ENCODE results near the gene AFF3.
"Not testable (repeated sequence)": the region's sequence is repeated elsewhere in the genome, so short reads cannot be mapped to it uniquely, and the experiment has no call there.

AFF3 gene

GRCh38 chr2:99735753-99736152, 406.6 kb downstream of the AFF3 start:
- no peak for DNase-seq (ENCODE audit: low spot score)

- not testable (repeated sequence) for DNase-seq (ENCODE audit: low spot score)
Measured at GRCh38 chr2:99735314-99735713, 407.1 kb downstream of the AFF3 start.

- DNase-seq (ENCODE audit: low spot score), result no peak
Measured at GRCh38 chr2:99734236-99734635, 408.2 kb downstream of the AFF3 start.

- DNase-seq (ENCODE audit: low spot score), result no peak
Measured at GRCh38 chr2:99729104-99730025, 413.0 kb downstream of the AFF3 start.

GRCh38 chr2:99728166-99728565, 414.2 kb downstream of the AFF3 start:
- no peak for DNase-seq (ENCODE audit: low spot score)

- no peak for DNase-seq (ENCODE audit: low spot score)
Measured at GRCh38 chr2:99727199-99727598, 415.2 kb downstream of the AFF3 start.

GRCh38 chr2:99726691-99727090, 415.7 kb downstream of the AFF3 start:
- DNase-seq (ENCODE audit: low spot score), result no peak

GRCh38 chr2:99725820-99726219, 416.6 kb downstream of the AFF3 start:
- no peak for DNase-seq (ENCODE audit: low spot score)

- no peak for DNase-seq (ENCODE audit: low spot score)
Measured at GRCh38 chr2:99722476-99722875, 419.9 kb downstream of the AFF3 start.

- no peak for DNase-seq (ENCODE audit: low spot score)
Measured at GRCh38 chr2:99719102-99719501, 423.3 kb downstream of the AFF3 start.

GRCh38 chr2:99715956-99716355, 426.4 kb downstream of the AFF3 start:
- DNase-seq (ENCODE audit: low spot score), result no peak

GRCh38 chr2:99714349-99714748, 428.0 kb downstream of the AFF3 start:
- DNase-seq (ENCODE audit: low spot score), result no peak

- DNase-seq (ENCODE audit: low spot score), result no peak
Measured at GRCh38 chr2:99711144-99711543, 431.2 kb downstream of the AFF3 start.

- DNase-seq (ENCODE audit: low spot score), result no peak
Measured at GRCh38 chr2:99710721-99711120, 431.7 kb downstream of the AFF3 start.

GRCh38 chr2:99709229-99709628, 433.2 kb downstream of the AFF3 start:
- no peak for DNase-seq (ENCODE audit: low spot score)

- no peak for DNase-seq (ENCODE audit: low spot score)
Measured at GRCh38 chr2:99708231-99708630, 434.2 kb downstream of the AFF3 start.

GRCh38 chr2:99707592-99707991, 434.8 kb downstream of the AFF3 start:
- DNase-seq (ENCODE audit: low spot score), result no peak

- DNase-seq (ENCODE audit: low spot score), result no peak
Measured at GRCh38 chr2:99706735-99707134, 435.7 kb downstream of the AFF3 start.

- no peak for DNase-seq (ENCODE audit: low spot score)
Measured at GRCh38 chr2:99701503-99701902, 440.9 kb downstream of the AFF3 start.

GRCh38 chr2:99700482-99701398, 441.6 kb downstream of the AFF3 start:
- no peak for DNase-seq (ENCODE audit: low spot score)

GRCh38 chr2:99698896-99699295, 443.5 kb downstream of the AFF3 start:
- no peak for DNase-seq (ENCODE audit: low spot score)

- DNase-seq (ENCODE audit: low spot score), result no peak
Measured at GRCh38 chr2:99697811-99698568, 444.4 kb downstream of the AFF3 start.

Data from kidney capillary endothelial cell (primary cell).